ENCODE measurements around the gene SMCO2. TPM values are rescaled to one million over a fixed set of nuclear protein-coding genes. Genes with fewer than 3 reads are reported as not detected.

The SMCO2 gene
- total and polyA plus RNA-seq, 2 of the 13 experiments (the other 11 are each of a cell fraction or from before 2014, with no cell fraction given): 0.15 TPM; not detected in 1

GRCh38 chr12:27549801-27550652 lies 103.5 kb downstream of the SMCO2 start (continued):
- TF ChIP-seq YY1 (IDR thresholded peaks at IDR 0.05; ENCODE audit: insufficient read depth, insufficient replicate concordance, low read depth, low read length): no peak
- no peak for TF ChIP-seq ZNF577 (CRISPR knock-in tag; IDR thresholded peaks at IDR 0.05; ENCODE audit: borderline replicate concordance, low read depth)
- TF ChIP-seq KLF6 (CRISPR knock-in tag; IDR thresholded peaks at IDR 0.05): peak; percentile 68; the same call in 1 of the 2 replicates
- peak; percentile 76; the same call in 1 of the 2 replicates for TF ChIP-seq ZNF337 (CRISPR knock-in tag; IDR thresholded peaks at IDR 0.05; ENCODE audit: borderline replicate concordance, low read depth)
- TF ChIP-seq POLR2G (IDR thresholded peaks at IDR 0.05; ENCODE audit: low read depth, low read length): peak; percentile 65
- peak; percentile 81; the same call in 1 of the 2 replicates for TF ChIP-seq ZFP1 (CRISPR knock-in tag; IDR thresholded peaks at IDR 0.05)
- no peak for TF ChIP-seq ZNF576 (CRISPR knock-in tag; IDR thresholded peaks at IDR 0.05)
- TF ChIP-seq TCF7 (IDR thresholded peaks at IDR 0.05; ENCODE audit: low read depth): peak; percentile 84
- peak; percentile 92 for TF ChIP-seq ASH2L (IDR thresholded peaks at IDR 0.05; ENCODE audit: insufficient read length, low read depth, low read length)
- no peak for TF ChIP-seq ZNF446 (CRISPR knock-in tag; IDR thresholded peaks at IDR 0.05)
- no peak for TF ChIP-seq JDP2 (CRISPR knock-in tag; IDR thresholded peaks at IDR 0.05; ENCODE audit: borderline replicate concordance)
- TF ChIP-seq HOMEZ (CRISPR knock-in tag; IDR thresholded peaks at IDR 0.05; ENCODE audit: low read depth): peak; percentile 87; the same call in 1 of the 2 replicates
- TF ChIP-seq ZNF737 (CRISPR knock-in tag; IDR thresholded peaks at IDR 0.05; ENCODE audit: borderline replicate concordance): no peak
- TF ChIP-seq ZNF562 (CRISPR knock-in tag; IDR thresholded peaks at IDR 0.05; ENCODE audit: borderline replicate concordance): no peak
- peak; percentile 95 for TF ChIP-seq SMAD3 (CRISPR knock-in tag; IDR thresholded peaks at IDR 0.05)
- TF ChIP-seq ZFP41 (CRISPR knock-in tag; IDR thresholded peaks at IDR 0.05; ENCODE audit: borderline replicate concordance): no peak
- no peak for TF ChIP-seq E2F1 (CRISPR knock-in tag; IDR thresholded peaks at IDR 0.05)
- TF ChIP-seq NR2F2 (IDR thresholded peaks at IDR 0.05; ENCODE audit: borderline replicate concordance, low read depth): peak; percentile 52; the same call in 1 of the 2 replicates
- TF ChIP-seq ZNF331 (CRISPR knock-in tag; IDR thresholded peaks at IDR 0.05): peak; percentile 99
- TF ChIP-seq HMGXB4 (CRISPR knock-in tag; IDR thresholded peaks at IDR 0.05; ENCODE audit: borderline replicate concordance in 1 of 2, low read depth in 1 of 2): peak; percentile 76 to 79; a peak in 3 of 4 replicates
- no peak for TF ChIP-seq MTF2 (CRISPR knock-in tag; IDR thresholded peaks at IDR 0.05; ENCODE audit: borderline replicate concordance)
- no peak for TF ChIP-seq ZBTB2 (CRISPR knock-in tag; IDR thresholded peaks at IDR 0.05; ENCODE audit: low read depth)
- TF ChIP-seq ZNF768 (CRISPR knock-in tag; IDR thresholded peaks at IDR 0.05): no peak; the same call in 1 of the 2 replicates

All from HepG2 (cell line).